Activated CD4-positive, alpha-beta T cell treated with anti-CD3 and anti-CD28 coated beads, Interleukin-2, amount 50 U/mL, for 1 hour (primary cell): ENCODE results near the gene PCDHGA7.
"Not testable (repeated sequence)": the region's sequence is repeated elsewhere in the genome, so short reads cannot be mapped to it uniquely, and the experiment has no call there.

Source experiments
- DNase-seq: peaks from one replicate; pipeline ENCODE4 v3.0.0-alpha.2; 2020

The PCDHGA7 gene

DNA sequence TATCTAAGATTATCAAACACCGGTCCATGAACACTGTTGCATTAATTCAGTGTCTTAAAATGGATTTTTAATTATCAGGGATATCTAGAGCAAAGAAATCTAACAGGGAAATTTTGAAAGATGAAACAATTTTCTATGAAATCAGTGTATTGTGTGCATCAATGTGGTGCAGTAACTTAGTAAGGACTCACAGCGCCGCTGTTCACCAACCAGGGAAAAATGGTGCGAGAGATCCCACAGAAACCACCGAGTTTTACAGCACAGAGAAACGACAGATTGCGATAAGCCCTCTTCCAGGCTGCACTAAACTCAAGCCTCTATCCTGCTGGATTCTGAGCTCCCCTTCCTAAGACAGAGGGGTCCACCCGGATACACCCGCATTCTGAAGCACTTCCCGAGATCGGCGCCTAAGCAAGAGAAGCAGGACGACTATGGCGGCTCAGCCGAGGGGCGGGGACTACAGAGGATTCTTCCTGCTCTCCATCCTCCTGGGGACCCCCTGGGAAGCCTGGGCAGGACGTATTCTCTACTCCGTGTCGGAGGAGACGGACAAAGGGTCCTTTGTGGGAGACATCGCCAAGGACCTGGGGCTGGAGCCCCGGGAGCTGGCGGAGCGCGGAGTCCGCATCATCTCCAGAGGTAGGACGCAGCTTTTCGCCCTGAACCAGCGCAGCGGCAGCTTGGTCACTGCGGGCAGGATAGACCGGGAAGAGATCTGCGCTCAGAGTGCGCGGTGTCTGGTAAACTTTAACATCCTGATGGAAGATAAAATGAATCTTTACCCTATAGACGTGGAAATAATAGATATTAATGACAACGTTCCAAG is at the start of gene PCDHGA7:
Gene PCDHGA7 (plus strand): TSS at position 274 of the 826 bp plus-strand sequence. CDS start 158 bp downstream, at position 432.
- no peak for DNase-seq

DNA sequence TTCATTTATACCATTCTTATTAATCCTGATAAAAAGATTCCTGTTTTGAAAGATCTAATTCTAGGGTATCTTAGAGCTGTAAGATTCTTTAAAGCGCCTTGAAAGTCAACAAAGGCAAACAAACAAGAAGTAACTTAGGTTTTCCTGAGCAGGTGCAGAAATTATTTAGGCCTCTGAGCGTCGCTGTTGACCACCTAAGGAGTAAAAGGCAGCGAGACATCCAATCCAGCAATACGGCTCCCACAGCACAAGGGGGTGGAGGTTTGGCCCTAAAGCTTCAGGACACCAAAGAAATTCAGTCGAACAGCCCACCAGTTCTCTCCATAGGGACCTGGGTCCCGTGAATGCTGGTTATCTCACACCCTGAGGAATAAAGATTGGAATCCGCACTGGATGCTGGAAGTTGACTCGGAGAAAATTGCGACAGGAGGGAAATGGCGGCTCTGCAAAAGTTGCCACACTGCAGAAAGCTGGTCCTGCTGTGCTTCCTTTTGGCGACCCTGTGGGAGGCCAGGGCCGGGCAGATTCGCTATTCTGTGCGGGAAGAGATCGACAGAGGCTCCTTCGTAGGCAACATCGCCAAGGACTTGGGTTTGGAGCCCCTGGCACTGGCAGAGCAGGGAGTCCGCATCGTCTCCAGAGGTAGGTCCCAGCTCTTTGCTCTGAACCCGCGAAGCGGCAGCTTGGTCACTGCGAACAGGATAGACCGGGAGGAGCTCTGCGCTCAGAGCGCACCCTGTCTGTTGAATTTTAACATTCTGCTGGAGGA is 43.8 kb upstream of the PCDHGA7 start, which contains the start of gene PCDHGA2:
Gene PCDHGA2 (plus strand): TSS at position 223 of the 769 bp plus-strand sequence.
- no peak for DNase-seq

DNA sequence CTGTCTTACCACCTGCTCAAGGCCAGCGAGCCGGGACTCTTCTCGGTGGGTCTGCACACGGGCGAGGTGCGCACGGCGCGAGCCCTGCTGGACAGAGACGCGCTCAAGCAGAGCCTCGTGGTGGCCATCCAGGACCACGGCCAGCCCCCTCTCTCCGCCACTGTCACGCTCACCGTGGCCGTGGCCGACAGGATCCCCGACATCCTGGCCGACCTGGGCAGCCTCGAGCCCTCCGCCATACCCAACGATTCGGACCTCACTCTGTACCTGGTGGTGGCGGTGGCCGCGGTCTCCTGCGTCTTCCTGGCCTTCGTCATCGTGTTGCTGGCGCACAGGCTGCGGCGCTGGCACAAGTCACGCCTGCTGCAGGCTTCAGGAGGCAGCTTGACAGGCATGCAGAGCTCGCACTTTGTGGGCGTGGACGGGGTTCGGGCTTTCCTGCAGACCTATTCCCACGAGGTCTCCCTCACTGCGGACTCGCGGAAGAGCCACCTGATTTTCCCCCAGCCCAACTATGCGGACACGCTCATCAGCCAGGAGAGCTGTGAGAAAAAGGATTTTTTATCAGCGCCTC is 41.7 kb upstream of the PCDHGA7 start:
- DNase-seq: not testable (repeated sequence)

DNA sequence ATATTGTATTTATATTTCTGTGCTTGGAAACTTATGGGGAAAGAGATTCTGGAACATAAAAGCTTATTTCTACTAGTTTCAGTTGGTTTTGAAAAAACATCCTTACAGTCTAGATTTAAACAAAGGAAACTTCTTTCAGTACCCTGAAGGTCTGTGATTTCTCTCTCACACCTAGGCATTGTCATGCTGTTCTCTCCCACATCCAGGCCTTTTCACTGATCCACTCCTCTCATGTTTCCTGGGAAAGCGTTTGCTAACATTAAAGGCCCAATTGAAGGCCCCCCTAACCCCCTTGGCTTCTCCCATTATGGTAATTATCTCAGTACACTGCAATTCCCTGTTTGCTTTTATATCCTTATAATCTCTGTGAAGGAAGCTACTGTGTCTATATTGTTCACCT is 39.8 kb upstream of the PCDHGA7 start:
- DNase-seq: no peak

DNA sequence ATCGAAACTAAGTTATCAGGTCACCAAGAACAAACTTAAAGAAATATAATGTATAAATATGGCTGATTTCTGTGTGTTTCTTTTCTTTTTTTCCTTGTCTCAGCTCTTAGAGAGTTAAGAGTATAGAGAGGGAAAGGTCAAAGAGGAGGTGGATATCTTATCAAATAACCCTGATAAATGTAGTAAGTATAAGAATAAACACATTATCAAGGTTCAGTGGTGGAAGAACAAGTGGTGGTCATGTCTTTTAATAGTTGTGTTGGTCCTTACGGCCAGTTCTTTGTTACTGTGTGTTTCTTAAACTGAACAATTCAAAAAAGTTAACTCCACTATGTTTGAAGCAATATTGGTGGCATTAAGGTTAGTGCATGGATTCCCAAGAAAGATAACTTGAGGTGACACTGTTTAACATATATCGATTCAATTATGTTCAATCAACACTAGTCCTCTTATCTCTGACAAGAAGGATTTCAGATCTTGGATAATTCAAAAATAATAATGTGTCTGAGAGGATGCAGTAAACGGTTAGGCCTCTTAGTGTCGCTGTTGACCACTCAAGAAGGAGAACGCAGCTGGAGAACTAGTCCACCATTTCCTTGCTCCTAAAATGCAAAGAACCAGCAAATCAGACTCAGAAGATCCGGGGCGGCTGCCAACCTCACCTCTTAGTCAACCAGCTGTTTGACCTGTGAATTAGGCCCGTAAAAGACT is 39.1 kb upstream of the PCDHGA7 start, which contains the start of gene PCDHGA3:
Gene PCDHGA3 (plus strand): TSS at position 588 of the 711 bp plus-strand sequence. CDS start 205 bp downstream, outside the sequence.
- DNase-seq: no peak

DNA sequence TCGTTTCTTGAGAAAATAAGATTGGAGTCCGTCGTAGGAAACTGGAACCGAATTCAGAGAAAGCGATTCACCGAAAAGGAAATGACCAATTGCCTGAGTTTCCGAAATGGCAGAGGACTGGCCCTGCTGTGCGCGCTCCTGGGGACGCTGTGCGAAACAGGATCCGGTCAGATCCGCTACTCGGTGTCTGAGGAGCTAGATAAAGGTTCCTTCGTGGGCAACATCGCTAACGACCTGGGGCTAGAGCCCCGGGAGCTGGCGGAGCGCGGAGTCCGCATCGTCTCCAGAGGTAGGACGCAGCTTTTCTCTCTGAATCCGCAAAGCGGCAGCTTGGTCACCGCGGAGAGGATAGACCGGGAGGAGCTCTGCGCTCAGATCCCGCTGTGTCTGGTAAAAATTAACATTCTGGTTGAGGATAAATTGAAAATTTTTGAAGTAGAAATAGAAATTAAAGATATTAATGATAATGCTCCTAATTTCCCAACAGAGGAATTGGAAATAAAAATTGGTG is 38.5 kb upstream of the PCDHGA7 start:
- no peak for DNase-seq

DNA sequence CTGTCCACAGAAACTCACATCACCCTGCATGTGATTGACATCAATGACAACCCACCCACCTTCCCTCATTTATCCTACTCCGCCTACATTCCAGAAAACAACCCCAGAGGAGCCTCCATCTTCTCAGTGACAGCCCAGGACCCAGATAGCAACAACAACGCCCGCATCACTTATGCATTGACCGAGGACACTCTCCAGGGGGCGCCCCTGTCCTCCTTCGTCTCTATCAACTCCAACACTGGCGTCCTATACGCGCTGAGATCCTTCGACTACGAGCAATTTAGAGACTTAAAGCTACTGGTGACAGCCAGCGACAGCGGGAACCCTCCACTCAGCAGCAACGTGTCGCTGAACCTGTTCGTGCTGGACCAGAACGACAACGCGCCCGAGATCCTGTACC is 37.2 kb upstream of the PCDHGA7 start:
- no peak for DNase-seq

DNA sequence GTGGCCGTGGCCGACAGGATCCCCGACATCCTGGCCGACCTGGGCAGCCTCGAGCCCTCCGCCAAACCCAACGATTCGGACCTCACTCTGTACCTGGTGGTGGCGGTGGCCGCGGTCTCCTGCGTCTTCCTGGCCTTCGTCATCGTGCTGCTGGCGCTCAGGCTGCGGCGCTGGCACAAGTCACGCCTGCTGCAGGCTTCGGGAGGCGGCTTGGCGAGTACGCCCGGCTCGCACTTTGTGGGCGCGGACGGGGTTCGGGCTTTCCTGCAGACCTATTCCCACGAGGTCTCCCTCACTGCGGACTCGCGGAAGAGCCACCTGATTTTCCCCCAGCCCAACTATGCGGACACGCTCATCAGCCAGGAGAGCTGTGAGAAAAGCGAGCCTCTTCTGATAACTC is 36.5 kb upstream of the PCDHGA7 start:
- DNase-seq: not testable (repeated sequence)

DNA sequence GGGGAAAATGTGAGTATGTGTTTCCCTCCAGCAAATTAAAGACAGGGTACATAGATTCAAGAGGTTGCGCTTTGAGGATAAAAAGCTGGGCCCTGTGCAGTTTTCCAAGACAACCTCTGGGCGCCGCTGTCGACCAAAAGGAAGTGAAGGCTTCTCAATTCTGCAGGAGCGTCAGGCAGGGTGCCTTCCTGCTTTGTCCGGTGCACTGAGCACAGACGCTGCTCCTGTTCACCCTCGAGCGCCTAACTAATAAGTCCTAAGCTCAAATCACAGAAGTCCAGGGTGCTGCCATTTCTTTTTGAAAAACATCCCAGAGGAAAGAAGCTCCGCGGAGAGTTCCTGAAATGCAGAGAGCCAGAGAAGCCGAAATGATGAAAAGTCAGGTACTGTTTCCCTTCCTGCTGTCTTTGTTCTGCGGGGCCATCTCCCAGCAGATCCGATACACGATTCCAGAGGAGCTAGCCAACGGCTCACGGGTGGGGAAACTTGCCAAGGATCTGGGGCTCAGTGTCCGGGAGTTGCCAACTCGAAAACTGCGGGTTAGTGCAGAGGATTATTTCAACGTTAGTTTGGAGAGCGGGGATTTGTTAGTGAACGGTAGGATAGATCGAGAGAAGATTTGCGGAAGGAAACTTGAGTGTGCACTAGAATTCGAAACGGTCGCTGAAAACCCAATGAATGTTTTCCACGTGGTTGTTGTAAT is 32.5 kb upstream of the PCDHGA7 start, which contains the start of gene PCDHGB1:
Gene PCDHGB1 (plus strand): TSS at position 183 of the 703 bp plus-strand sequence. CDS start 162 bp downstream, at position 345.
- peak; percentile 24 for DNase-seq

DNA sequence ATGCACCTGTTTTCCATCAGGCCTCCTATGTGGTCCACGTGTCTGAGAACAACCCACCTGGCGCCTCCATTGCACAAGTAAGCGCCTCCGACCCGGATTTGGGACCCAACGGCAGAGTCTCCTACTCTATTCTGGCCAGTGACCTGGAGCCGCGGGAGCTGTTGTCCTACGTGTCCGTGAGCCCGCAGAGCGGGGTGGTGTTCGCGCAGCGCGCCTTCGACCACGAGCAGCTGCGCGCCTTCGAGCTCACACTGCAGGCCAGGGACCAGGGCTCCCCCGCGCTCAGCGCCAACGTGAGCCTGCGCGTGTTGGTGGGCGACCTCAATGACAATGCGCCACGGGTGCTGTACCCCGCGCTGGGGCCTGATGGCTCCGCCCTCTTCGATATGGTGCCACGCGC is 31.0 kb upstream of the PCDHGA7 start:
- no peak for DNase-seq

DNA sequence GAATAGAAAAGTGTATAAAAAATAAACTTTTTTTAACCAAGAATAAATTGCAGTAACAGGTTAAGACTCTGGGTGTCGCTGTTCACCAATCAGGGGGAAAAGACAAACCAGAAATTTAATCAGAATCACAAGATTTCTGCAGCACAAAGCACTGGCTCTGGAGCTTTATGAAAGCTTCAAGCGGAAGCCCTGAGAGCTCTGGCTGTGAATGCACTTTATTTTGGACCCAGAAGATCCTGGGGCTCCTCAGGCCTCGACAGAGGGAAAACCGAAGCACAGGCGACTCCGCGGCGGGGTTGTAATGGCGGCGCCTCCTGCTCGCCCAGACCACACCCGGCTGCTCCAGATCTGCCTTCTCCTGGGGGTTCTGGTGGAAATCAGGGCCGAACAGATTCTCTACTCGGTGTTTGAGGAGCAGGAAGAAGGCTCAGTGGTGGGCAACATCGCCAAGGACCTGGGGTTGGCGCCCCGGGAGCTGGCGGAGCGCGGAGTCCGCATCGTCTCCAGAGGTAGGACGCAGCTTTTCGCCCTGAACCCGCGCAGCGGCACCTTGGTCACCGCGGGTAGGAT is 27.6 kb upstream of the PCDHGA7 start, which contains the start of gene PCDHGA4:
Gene PCDHGA4 (plus strand): TSS at position 122 of the 570 bp plus-strand sequence. CDS start 87 bp downstream, at position 209.
- DNase-seq: no peak

DNA sequence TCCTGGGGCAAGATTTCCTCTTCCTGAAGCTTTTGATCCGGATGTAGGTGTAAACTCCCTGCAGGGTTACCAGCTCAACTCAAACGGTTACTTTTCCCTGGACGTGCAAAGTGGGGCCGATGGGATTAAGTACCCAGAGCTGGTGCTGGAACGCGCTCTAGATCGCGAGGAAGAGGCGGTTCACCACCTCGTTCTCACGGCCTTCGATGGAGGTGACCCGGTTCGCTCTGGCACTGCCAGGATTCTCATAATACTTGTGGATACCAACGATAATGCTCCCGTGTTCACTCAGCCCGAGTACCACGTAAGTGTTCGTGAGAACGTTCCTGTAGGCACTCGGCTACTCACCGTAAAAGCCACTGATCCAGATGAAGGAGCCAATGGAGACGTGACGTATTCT is 26.9 kb upstream of the PCDHGA7 start:
- DNase-seq: no peak

DNA sequence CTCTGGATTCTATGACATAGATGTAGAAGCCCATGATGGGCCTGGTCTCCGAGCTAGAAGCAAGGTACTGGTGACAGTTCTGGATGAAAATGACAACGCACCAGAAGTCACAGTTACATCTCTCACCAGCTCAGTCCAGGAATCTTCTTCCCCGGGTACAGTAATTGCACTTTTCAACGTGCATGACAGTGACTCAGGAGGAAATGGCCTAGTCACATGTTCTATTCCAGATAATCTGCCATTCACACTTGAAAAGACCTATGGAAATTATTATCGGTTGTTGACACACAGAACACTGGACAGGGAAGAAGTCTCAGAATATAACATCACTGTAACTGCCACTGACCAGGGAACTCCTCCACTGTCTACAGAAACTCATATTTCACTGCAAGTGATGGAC is 26.4 kb upstream of the PCDHGA7 start:
- DNase-seq: no peak

DNA sequence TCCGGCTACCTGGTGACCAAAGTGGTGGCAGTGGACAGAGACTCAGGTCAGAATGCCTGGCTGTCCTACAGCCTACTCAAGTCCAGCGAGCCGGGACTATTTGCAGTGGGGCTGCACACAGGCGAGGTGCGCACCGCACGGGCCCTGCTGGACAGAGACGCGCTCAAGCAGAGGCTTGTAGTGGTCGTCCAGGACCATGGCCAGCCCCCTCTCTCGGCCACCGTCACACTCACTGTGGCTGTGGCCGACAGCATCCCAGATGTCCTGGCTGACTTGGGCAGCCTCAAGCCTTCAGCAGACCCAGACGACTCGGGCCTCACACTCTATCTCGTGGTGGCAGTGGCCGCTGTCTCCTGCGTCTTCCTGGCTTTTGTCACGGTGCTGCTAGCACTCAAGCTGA is 25.6 kb upstream of the PCDHGA7 start:
- no peak for DNase-seq

DNA sequence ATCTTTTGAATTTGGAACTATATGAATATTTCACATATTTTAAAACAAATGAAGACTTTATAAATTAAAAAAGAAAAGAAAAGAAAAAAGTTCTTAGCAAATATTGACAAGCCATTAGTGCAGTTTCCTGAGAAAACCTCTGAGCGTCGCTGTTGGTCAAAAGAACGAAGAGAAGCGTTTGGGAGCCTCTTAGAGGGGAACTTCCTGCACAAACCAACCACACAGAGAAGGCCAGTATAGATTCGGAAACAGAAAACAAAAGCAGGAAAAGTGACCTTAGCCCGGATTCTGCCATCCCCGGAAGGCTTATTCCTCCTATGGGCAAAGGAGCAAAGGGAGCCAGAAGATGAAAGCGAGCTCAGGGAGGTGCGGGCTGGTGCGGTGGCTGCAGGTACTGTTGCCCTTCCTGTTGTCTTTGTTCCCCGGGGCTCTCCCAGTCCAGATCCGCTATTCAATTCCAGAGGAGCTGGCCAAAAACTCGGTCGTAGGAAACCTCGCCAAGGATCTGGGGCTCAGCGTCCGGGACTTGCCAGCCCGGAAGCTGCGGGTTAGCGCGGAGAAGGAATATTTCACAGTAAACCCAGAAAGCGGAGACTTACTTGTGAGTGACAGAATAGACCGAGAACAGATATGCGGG is 22.6 kb upstream of the PCDHGA7 start, which contains the start of gene PCDHGB2:
Gene PCDHGB2 (plus strand): TSS at position 205 of the 637 bp plus-strand sequence. CDS start 142 bp downstream, at position 347.
- no peak for DNase-seq

DNA sequence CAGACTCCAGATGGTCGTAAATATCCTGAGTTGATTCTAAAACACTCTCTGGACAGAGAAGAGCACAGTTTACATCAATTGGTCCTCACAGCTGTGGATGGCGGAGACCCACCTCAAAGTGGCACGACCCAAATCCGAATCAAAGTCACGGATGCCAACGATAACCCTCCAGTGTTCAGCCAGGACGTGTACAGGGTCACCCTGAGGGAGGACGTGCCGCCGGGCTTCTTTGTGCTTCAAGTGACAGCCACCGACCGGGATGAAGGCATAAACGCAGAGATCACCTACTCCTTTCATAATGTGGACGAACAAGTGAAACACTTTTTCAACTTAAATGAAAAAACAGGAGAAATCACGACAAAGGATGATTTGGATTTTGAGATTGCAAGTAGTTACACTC is 21.9 kb upstream of the PCDHGA7 start:
- DNase-seq: no peak

DNA sequence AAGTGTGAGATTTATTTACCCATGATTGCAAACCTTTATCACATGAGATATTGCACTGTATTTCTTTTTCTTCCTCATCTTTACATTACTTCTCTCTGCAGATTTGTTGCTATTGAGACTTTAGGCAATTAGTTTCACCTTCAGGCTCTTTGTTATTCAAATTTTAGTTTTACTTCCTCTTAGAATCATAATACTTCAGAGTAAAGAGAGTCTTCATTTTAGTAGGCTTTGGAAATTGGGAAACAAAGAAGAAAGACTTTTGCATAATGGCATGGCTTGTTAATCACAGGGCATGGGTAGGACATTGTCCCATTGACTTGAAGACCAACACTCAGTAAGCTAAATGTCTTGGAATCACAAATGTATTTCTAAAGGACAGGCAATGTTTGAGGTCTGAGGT is 19.8 kb upstream of the PCDHGA7 start:
- no peak for DNase-seq

DNA sequence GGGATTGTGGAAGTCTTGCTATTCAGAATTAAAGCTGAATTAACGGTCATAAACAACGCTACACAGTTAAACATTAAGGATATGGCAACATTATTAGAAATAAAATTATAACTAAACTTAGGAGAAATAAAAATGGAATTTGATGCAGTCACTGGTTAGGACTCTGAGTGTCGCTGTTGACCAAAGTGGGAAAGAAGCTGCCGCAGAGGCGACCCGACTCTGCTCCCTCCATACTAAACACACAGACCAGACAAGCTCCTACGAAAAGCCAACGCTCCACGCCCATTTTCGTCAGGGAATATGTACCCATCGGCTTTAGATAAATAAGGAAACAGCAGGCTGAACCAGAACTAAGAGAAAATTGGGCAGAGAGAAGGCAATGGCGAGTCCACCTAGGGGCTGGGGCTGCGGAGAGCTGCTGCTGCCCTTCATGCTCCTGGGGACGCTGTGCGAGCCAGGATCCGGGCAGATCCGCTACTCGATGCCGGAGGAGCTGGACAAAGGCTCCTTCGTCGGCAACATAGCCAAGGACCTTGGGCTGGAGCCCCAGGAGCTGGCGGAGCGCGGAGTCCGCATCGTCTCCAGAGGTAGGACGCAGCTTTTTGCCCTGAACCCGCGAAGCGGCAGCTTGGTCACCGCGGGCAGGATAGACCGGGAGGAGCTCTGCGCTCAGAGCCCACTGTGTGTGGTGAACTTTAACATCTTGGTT is 18.4 kb upstream of the PCDHGA7 start, which contains the start of gene PCDHGA5:
Gene PCDHGA5 (plus strand): TSS at position 211 of the 709 bp plus-strand sequence. CDS start 169 bp downstream, at position 380.
- no peak for DNase-seq

DNA sequence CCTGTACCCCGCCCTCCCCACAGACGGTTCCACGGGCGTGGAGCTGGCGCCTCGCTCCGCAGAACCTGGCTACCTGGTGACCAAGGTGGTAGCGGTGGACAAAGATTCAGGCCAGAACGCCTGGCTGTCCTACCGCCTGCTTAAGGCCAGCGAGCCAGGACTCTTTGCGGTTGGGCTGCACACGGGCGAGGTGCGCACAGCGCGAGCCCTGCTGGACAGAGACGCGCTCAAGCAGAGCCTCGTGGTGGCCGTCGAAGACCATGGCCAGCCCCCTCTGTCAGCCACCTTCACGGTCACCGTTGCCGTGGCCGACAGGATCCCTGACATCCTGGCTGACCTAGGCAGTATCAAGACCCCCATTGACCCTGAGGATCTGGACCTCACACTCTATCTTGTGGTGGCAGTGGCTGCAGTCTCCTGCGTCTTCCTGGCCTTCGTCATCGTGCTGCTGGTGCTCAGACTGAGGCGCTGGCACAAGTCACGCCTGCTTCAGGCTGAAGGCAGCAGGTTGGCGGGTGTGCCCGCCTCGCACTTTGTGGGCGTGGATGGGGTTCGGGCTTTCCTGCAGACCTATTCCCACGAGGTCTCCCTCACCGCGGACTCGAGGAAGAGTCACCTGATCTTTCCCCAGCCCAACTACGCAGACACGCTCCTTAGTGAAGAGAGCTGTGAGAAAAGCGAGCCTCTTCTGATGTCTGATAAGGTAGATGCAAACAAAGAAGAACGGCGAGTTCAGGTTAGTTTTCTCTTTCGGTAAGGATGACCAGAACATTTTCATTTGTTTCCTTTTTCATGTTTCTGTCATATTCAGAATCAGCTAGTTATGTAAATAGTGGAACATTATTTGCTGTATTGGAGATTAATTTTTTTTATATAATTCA is 16.3 kb upstream of the PCDHGA7 start:
- DNase-seq: no peak
